ENCODE measurements around the gene COA8. TPM values are rescaled to one million over a fixed set of nuclear protein-coding genes. Genes with fewer than 3 reads are reported as not detected.

COA8 gene
- total RNA-seq, 1 donor from 2014 or later: 48.3 TPM

DNA sequence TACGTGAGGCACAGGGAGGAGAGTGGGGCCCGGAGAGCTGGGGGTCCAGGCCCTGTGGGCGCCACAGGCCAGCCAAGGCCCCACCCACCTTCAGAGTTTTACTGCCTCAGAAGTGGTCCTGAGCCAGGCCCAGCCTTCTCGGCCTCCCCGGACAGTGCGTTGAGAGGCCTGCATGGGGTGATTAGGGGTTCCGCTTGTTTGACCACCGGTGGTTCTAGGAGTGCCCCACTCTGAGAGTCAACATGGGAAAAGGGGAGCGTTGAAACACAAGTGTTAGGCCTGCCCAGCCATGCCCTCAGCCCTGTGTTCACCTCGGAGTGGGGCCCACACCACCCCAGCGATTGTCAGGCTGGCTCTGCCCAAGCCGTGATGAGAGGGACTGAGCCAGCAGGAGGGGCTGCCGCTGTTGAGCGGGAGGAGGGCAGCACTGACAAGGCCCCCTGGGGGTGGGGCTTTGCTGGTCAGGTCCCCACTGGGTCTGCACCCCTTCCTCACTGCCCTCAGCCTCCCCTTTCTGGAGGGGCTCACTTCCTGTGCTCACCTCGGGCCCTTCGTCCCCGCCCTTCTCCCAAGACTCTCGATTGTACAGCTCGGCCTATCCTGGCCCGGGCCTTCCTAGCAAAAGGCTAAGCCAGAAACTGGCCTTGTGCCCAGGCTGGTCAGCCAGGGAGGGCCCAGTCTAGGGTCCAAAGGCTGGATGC lies 44.9 kb upstream of the COA8 start:
- Histone ChIP-seq H3K27ac (replicated peaks) (peak overlapping the region; percentile 89), H3K4me3 (no peak overlapping the region), H3K4me1 (peaks cover 88% of the 10 kb centered on the region), H3K9me3 (replicated peaks) (no peaks in the 10 kb centered on the region), H3K36me3 (no peaks in the 10 kb centered on the region), H3K27me3 (ENCODE audit: low read depth) (no peaks in the 10 kb centered on the region)
- DNase-seq: no peak
- intact Hi-C loops (cut with micrococcal nuclease): loop anchor here (2.0 kb wide), 1 partner anchor 29 kb away; no protein-coding TSS in a partner anchor
- TF ChIP-seq, protein P1, sequence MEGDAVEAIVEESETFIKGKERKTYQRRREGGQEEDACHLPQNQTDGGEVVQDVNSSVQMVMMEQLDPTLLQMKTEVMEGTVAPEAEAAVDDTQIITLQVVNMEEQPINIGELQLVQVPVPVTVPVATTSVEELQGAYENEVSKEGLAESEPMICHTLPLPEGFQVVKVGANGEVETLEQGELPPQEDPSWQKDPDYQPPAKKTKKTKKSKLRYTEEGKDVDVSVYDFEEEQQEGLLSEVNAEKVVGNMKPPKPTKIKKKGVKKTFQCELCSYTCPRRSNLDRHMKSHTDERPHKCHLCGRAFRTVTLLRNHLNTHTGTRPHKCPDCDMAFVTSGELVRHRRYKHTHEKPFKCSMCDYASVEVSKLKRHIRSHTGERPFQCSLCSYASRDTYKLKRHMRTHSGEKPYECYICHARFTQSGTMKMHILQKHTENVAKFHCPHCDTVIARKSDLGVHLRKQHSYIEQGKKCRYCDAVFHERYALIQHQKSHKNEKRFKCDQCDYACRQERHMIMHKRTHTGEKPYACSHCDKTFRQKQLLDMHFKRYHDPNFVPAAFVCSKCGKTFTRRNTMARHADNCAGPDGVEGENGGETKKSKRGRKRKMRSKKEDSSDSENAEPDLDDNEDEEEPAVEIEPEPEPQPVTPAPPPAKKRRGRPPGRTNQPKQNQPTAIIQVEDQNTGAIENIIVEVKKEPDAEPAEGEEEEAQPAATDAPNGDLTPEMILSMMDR (IDR thresholded peaks at IDR 0.05; ENCODE audit: borderline replicate concordance): no peak

DNA sequence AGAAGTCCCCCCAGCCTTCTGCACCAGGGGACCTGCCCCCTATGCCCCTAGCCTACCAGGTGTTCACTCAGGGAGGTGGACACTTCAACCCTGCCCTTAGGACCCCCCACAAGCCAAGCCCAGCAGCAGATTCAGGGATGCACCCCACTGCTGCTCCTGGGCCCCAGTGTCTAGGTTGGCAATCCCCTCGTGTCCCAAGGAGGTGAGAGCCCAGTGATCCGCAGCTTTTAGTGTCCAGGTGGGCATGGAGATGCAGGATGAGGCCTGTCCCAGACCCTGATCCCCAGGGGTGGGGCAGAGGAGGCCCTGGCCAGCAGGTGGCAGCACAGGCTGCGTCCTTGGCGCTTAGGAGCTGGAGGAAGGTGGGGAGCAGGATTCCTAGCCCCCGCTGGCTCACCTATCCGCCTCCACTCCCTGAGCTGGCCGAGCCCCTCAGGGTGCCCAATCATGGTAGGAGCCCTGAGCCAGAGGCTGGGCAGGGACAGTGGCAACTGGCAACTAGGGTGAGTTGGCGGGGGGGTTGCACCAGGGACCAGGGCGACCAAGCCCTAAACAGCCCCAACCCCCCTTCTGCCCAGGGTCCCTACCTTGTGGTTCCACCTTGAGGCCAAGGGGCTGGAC lies 44.2 kb upstream of the COA8 start:
- Histone ChIP-seq H3K27ac (replicated peaks) (peak overlapping the region; percentile 89), H3K4me1 (peaks cover 88% of the 10 kb centered on the region), H3K4me3 (no peak overlapping the region), H3K27me3 (ENCODE audit: low read depth) (no peaks in the 10 kb centered on the region), H3K9me3 (replicated peaks) (no peaks in the 10 kb centered on the region), H3K36me3 (no peaks in the 10 kb centered on the region)
- intact Hi-C loops (cut with micrococcal nuclease): loop anchor here (2.0 kb wide), 1 partner anchor 28 kb away; no protein-coding TSS in a partner anchor
- TF ChIP-seq, protein P1 (IDR thresholded peaks at IDR 0.05; ENCODE audit: borderline replicate concordance): peak; percentile 95
- DNase-seq: peak; percentile 66

DNA sequence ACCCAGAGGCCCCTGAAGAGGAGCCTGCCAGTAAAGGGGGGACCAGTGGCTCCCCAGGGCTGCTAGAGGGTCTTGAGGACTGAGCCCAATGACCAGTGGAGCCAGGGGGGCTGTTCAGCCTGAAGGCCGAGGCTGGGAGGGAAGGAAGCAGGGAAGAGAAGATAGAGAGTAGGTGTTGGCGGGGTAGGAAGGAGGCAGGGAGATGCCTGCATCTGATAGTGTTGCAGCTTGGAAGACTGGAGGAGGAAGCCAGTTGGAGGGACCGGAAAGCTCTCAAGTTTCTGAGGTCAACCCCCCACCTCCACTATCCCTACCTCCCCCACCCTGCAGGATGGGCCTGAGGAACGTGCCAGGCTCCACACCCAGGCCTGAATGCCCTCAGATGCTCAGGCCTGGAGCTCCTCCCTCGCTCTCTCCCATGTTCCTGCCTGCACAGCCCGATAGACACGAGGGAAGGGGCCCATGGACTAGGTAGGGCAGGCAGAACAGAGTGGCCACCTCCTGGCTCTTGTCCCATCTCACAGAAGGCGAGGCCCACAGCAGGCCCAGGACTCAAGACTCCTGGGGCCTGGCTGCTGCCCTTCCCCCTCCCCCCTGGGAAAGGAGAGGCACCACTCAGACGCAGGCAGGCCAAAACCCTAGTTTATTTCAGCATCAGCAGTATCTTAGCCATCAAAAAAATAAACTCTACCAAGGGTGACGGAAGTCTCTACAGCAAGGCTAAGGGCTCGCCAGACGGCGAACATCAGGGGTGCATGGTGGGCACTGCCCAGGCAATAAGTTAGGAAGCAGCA lies 43.5 kb upstream of the COA8 start:
- TF ChIP-seq, protein P1 (IDR thresholded peaks at IDR 0.05; ENCODE audit: borderline replicate concordance): no peak

DNA sequence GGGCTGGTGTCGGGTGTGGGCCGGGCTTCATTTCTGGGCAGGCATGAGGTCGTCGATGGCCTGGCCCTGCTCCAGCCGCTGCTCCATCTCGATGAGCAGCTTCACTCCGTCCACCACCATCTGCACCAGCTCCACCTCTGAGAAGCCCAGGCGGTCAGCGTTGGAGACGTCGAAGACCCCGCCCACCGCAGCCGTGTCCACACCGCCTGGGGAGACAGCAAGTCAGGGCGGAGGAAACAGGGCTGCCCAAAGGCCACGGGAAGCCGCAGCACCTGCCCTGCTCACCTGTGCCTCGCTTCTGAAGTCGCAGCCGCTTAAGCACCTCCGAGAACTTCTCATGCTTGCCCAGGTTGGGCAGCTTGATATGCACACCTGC lies 42.9 kb upstream of the COA8 start:
- Histone ChIP-seq H3K27me3 (ENCODE audit: low read depth) (no peaks in the 10 kb centered on the region), H3K27ac (replicated peaks) (peak overlapping the region; percentile 89), H3K4me3 (no peak overlapping the region), H3K4me1 (peaks cover 91% of the 10 kb centered on the region), H3K36me3 (no peaks in the 10 kb centered on the region), H3K9me3 (replicated peaks) (no peaks in the 10 kb centered on the region)
- peak; percentile 40 for DNase-seq
- TF ChIP-seq, protein P1 (IDR thresholded peaks at IDR 0.05; ENCODE audit: borderline replicate concordance): no peak
- intact Hi-C loops (cut with micrococcal nuclease): loop anchor here (2.0 kb wide), 1 partner anchor 27 kb away; no protein-coding TSS in a partner anchor

More for the DNA sequence above, 43.5 kb upstream of the COA8 start:
- Histone ChIP-seq H3K4me3 (no peak overlapping the region), H3K27me3 (ENCODE audit: low read depth) (no peaks in the 10 kb centered on the region), H3K4me1 (peaks cover 86% of the 10 kb centered on the region), H3K36me3 (no peaks in the 10 kb centered on the region), H3K27ac (replicated peaks) (peak overlapping the region; percentile 89), H3K9me3 (replicated peaks) (no peaks in the 10 kb centered on the region)
- intact Hi-C loops (cut with micrococcal nuclease): loop anchor here (2.0 kb wide), 1 partner anchor 28 kb away; no protein-coding TSS in a partner anchor
- DNase-seq: peak; percentile 19

DNA sequence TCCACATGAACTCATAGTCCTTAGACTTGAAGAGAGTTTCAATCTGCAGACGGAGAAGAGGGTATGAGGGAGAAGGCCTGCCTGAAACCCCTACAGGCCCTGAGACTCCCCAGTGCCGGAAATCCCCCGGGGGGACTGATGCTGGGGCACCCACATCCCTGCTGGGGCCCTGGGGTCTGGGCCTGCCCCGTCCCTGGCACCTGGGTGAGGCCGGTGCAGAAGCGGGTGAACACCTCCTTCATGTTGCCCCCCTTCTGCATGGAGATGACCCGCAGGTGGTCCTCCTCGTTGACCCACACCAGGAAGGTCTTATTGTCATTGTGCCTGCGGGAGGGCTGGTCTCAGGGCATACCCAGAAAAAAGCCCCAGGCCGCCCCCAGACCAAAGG lies 42.5 kb upstream of the COA8 start:
- H3K27me3 ChIP-seq (ENCODE audit: low read depth): no peaks in the 10 kb centered on the region
- peaks cover 91% of the 10 kb centered on the region for H3K4me1 ChIP-seq
- H3K36me3 ChIP-seq: no peaks in the 10 kb centered on the region
- peak overlapping the region; percentile 68 for H3K4me3 ChIP-seq
- no peaks in the 10 kb centered on the region for H3K9me3 ChIP-seq (replicated peaks)
- TF ChIP-seq, protein P1 (IDR thresholded peaks at IDR 0.05; ENCODE audit: borderline replicate concordance): no peak
- intact Hi-C loops (cut with micrococcal nuclease): no loop called here
- DNase-seq: no peak
- peak overlapping the region; percentile 89 for H3K27ac ChIP-seq (replicated peaks)

Measured in left ventricle myocardium inferior (tissue), 1 donor.